ENCODE data around the gene TMSB4X.
"Not testable (repeated sequence)": the region's sequence is repeated elsewhere in the genome, so short reads cannot be mapped to it uniquely, and the experiment has no call there.

The TMSB4X gene

DNA sequence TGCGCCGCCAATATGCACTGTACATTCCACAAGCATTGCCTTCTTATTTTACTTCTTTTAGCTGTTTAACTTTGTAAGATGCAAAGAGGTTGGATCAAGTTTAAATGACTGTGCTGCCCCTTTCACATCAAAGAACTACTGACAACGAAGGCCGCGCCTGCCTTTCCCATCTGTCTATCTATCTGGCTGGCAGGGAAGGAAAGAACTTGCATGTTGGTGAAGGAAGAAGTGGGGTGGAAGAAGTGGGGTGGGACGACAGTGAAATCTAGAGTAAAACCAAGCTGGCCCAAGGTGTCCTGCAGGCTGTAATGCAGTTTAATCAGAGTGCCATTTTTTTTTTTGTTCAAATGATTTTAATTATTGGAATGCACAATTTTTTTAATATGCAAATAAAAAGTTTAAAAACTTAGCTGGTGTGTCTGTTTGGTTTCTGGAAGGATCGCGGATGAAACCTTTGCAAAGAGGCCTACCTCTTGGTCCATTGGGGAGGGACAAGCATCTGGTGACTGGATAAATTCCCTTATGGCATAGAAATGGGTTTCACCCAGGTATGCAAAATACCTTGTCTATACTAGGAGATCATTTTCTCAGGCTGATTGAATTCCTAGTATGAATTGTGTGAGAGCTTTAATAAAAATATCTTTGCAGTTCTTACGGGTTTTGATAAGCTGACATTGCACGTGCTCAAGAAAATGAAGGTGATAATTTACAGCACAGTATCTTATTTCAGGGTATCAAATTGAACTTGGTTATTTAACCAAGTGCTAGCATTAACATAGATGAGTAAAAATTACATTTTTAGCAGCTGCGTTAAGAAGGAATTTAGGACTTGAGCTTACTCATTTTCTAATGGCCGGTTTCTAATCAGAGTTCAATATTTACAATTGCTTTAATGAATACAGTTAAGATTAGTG lies 2.2 kb downstream of the TMSB4X start:
- not testable (repeated sequence) for DNase-seq (ENCODE audit: low spot score)

DNA sequence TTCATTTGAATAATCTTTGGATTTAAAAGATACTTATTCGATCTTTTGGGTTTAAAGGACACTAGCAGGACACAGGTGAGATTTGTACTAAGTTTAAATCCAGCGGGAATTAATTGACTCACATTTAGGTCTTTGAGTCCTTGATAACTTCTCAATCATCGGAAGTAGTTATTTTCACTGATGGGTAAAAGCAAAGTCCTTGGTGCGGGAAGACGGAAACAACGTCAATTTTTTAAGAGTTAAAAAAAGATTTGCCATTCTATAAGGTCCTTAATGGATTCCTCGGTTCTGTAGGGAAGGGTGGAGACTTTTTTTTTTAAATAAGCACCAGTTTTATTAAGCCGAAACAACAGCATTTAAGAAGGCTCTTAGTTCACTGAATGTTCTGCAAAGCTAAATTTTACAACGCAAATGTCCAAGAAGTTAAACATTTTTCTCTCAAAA lies 2.9 kb downstream of the TMSB4X start:
- no peak for DNase-seq (ENCODE audit: low spot score)

DNA sequence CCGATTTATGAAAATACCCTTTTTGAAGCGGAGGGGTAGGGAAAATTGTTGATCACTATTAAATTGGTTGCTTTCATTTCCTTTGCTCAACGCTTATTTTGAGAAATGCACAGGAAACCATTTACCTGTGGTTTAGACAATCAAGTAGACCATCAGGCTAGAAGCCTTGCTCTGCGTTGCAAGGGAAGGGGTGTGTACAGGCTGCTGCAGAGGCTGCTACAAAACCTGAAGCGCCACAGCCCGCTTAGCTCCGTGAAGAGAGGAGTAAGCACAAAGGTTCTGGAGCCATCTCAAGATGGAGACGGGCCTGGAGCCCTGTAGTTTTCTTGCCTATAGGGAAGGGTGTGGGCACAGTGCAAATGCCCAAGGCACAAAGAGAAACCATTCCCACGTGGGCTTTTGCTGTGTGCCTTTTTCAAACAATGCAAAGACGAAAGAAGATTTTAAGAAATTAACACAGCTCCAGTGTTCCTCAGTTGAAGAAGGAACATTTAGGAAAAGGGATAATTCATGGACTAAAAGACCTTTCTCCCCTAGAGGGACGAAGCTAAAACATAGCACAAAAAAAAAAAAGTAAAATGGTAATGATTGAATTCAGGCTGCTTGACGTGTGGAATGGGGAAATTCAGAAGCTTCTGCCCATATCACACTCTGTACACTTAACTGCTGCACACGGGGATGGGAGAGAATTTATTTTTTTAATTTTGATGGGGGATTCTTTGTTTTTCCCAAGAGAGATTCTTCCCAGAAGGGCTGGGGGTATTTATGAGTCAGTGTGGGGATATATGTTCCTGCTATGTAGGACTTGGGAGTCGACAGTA lies 3.5 kb downstream of the TMSB4X start:
- DNase-seq (ENCODE audit: low spot score): peak; percentile 31

DNA sequence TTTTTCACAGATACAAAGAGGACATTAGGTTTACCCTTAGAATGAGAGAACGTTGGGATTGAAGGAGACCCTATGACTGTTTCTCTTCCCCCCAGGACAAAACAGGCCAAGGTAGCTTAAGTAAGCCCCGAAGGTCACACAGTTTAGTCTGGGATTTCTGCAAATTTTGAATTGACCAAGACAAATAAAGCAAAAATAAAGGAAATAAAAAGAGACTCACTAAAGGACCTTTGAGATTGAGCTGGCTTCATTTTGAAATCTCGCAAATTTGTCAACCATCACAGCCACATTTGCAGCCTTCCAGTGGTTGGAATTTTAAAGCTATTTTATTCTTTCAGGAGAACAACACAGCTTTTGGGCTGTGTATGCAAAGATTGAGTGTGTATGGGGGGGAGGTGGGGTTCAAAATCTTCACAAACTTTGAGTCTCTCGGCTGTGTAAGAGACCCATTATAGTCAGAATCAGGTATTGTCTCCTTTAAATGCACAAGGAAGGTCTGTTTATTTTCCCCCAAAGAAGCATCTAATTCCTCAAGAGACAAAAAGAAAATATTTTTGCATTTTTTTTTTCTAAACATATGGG lies 4.2 kb downstream of the TMSB4X start:
- no peak for DNase-seq (ENCODE audit: low spot score)

DNA sequence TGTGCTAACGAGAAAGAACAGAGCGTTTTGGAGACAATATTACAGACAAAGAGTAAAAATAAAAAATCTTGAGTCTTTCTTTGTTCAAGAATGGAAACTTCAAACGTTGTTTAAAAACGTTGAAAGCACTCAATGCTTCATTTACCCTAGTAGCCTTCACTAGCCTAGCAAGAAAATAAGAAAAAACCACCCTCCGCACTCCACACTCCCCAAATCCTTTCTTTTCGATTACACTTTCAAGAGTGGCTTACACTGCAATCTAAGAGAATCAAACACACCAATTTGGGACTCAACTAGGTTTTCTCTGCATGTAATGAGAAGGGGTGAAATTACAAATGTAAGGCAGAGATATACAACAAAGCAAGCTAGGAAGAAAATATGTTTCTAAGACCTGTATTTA lies 4.7 kb downstream of the TMSB4X start:
- no peak for DNase-seq (ENCODE audit: low spot score)

DNA sequence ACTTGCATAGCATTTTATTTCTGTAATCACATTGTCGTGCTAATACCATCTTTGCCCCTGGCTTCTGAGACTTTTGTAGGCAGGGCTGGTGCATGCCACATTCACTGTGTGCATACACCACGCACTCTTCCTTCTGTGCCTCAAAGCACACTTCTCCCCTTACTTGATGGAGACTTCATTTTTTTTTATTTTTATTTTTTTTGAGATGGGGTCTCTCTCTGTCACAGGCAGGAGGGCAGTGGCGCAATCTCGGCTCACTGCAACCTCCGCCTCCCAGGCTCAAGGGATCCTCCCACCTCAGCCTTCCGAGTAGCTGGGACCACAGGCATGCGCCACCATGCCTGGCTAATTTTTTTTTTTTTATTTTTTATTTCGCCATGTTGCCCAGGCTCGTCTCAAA lies 5.1 kb downstream of the TMSB4X start:
- DNase-seq (ENCODE audit: low spot score): not testable (repeated sequence)

DNA sequence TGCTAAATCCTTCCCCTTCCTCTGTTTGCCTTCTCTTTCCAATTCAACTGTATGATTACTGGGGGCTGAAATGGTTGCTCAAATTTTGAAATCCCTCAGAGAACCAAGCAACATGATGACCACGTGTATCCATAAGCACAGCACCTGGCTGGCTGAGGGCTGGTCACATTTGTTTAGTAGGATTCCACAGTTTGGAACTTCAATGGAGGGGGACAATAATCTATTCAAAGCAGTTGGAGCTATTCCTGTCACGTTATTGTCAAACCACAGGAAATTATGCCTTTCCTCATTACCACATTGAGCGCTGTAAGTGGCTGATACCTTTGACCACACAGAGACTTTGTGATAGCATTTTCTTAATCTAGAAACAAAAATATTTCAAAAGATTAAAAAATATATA lies 7.0 kb downstream of the TMSB4X start:
- no peak for DNase-seq (ENCODE audit: low spot score)

DNA sequence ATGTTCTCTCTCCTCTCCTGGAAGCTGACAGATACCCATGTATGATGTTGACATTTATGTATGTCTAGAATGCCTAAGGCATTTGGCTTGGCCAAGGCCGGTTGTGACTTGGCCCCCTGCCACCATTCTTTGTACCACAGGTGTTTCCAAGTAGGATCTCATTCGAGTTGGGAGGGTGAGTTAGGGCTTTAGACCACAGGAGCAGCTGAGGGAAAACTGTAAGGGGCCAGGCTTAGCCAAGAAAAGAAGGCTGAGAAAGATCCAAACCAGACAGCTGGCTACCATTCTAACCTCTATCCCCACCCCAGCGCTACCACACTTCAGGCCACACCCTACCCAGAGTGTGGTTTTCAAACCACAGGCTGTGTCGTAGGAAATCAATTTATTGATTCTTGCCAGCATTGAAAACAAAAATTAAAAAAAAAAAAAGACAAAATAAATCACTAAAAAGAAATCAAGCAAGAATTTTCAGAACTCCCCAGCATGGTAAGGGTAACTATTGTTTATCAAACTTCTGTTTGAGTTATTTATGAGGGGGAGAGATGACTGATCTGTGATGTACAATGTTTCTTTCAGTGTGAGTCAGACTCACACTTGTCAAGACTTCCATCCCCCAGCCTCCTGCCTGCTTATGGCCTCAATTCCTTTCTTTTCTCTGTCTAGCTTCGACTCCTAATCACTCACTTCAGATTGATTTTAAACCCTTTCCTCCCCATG lies 9.9 kb downstream of the TMSB4X start:
- peak; percentile 19 for DNase-seq (ENCODE audit: low spot score)

DNA sequence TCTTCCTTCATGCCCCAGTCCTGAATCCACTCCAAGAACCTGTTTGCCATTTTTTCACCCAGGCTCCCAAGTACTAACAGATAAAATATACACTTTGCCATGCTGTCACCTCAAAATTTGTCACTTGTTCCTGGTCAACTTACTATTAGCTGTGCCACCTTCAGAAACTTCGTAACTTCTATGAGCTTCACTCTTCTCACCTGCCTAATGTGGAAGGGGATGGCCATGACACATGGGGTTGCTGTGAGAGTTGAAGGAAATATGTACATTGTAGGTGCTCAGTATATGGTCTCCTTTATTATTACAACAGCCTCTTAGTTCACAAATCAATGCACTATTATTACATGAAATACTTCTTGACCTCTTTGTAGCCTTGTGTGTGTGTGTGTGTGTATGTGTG lies 10.4 kb downstream of the TMSB4X start:
- DNase-seq (ENCODE audit: low spot score): no peak

DNA sequence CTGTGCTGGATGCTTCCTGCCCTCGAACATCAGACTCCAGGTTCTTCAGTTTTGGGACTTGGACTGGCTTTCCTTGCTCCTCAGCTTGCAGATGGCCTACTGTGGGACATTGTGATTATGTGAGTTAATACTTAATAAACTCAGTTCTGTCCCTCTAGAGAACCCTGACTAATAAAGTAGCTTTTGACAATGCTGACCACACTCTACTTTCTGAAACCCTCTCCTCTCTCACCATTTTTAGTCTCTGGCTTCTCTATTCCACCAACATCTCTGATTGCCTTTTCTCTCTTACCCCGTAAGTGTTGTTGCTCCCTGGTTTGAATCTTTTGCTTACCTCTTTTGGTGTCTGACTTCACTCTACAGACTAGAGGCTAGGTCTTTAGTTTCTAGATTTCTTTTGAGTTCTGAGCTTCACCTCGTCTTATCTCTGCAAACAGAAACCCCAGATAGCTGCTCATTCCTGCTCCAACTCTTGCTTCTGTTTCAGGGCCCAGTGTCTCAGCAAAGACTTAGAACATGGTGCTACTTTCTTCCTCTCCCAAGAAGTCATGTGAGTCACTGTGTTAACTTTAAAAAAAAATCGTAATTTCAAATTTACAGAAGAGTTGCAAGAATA lies 11.4 kb downstream of the TMSB4X start:
- DNase-seq (ENCODE audit: low spot score): no peak

DNA sequence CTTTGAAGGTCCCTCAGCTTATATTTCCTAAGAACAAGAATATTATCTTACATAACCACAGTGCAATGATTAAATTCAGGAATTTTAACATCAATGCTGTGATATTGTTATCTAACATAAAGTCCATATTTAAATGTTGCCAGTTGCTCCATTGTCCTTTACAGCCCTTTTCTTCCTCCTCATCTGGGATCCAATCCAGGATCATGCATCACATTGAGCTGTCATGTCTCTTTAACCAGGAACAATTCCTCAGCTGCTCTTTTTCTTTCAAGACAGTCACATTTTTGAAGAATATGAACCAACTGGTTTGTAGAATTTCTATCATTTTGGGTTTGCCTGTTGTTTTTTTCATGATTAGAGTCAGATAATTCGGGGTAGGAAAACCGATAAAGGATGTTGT lies 12.0 kb downstream of the TMSB4X start:
- DNase-seq (ENCODE audit: low spot score): no peak

DNA sequence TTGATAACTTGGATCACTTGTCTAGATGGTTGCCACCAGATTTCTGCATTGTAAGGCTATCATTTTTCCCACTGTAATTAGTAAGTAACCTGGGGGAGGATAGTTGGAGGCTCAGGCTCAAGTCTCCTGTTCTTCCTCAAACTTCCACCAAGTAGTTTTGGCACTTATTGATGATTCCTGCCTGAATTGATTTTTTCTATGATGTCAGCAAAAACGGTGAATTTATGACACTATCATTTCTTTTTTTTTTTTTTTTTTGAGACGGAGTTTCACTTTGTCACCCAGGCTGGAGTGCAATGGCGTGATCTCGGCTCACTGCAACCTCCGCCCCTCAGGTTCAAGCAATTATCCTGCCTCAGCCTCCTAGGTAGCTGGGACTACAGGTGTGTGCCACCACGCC lies 12.4 kb downstream of the TMSB4X start:
- DNase-seq (ENCODE audit: low spot score): no peak

DNA sequence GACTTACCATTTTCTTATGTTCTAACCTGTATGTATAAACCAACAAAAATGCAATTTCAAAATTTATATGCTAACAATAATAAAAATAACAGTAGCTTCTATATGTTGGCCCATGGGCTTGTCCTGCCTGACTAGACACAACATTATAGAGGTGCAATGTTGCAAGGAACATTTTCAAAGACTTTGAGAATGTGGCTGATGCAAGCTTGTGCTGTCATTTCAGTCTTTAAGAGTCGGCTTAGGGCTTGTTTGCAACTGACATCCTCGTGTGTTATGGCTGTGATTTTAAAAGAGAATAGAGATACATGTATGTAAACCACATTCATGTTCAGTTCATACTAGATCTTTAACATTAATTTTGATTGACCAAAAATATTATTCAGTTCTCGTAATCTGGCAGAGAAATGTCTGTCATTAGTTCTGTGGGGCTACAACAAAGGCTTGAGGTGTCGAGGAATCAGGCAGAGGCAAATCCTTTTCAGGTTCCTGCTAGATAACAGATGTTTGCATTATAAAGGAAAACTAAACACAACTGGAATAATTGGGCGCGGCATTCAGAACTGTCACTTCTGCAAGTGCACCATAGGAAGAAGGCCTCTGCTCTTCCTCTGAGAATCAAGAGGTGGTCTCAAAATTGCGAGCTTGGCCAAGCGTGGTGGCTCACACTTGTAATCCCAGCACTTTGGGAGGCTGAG lies 13.1 kb downstream of the TMSB4X start:
- DNase-seq (ENCODE audit: low spot score): no peak

DNA sequence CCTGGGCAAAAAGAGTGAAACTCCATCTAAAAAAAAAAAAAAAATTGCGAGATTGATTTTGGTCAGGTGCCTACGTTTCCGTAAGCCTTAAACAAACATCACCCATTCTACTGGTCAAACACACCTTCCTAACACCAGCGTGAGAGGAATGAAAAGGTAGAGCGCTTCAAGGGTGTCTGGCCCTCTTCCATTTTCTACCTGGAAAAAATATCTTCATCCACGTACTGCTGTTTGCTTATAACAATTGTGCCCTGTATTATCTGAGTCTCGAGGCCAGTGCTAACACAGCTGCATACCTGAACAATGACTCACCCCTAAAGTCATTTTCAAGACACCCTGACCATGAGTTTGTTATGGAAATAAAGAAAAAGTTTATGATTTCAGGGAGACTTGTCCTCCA lies 13.9 kb downstream of the TMSB4X start:
- DNase-seq (ENCODE audit: low spot score): peak; percentile 39

DNA sequence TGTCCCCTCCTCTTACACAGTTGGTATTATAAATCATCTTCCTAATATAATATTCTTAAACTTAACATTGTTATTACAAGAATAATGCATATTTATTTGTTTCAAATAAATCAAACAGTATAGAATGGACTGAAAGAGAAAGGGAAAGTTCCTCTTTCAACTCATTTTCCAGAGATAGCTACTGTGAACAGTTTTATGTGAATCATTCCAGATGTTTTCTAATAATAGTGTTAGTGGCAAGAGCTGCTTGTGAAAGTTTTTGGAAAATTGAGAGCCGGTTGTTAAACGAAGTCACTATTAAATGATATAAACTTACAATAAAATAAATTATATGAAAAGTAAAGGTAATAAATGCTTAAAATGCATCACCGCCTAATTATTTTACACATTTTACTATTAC lies 14.6 kb downstream of the TMSB4X start:
- no peak for DNase-seq (ENCODE audit: low spot score)

DNA sequence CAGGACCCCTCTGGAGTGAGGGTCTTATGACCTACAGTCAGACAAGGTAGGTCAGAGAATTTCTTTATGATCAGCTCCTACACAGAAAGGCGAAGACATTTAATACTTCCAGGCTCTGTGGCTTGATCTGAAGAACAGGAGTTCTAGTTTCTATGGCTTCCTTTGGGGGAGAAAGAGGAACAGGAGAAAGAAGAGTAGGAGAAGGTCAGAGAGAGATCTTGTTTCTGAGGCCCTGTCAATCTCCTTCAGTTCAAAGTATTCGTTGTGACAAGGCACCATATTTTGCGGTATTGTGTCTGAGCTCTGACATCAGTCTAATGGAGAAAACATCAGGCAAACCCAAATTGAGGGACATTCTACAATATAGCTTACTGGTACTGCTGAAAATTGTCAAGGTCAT lies 16.7 kb downstream of the TMSB4X start:
- DNase-seq (ENCODE audit: low spot score): no peak

DNA sequence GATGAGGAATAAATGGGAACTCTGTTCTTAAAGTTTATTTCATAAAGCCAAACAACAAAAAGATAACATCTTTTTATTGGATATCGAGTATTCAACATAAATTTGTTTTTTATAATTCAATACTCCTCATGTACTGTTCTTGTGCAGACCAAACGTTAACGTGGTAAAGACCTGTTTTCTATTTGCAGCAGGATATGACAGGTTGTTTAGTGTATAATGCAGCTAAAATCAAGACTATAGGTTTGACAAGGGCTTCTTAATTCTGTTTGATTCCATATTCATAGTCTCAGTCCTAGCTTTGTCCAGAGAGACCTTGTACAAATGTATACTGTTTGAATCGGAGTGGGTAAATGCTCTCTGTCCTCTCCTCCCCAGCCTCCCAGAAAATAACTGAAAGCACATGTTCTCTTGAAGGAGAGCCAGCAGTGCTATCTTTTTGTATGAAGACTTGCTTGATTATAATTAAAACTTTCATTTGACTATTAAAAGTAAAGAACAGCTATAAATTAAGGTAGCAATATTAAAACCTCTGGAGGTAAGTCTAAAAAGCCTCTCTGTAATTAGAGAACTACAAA lies 17.7 kb downstream of the TMSB4X start:
- DNase-seq (ENCODE audit: low spot score): no peak

DNA sequence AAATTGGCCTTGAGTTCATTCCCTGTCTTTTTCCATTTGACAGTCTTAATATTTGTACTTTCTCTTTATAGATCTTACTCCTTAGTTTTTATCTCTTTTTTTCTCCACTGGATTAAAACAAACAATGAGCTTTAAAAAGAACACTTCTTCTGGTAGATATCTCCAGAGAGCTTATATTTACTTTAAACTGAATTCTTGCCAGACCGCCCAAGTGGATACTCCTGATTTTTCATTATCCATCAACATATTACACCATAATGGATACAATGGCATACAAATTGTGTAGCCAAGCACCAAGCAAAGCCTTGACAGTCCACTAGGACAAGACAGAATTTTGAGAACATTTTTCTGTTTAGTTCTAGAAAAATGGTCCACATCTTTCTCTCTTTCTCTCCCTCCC lies 18.9 kb downstream of the TMSB4X start:
- no peak for DNase-seq (ENCODE audit: low spot score)

DNA sequence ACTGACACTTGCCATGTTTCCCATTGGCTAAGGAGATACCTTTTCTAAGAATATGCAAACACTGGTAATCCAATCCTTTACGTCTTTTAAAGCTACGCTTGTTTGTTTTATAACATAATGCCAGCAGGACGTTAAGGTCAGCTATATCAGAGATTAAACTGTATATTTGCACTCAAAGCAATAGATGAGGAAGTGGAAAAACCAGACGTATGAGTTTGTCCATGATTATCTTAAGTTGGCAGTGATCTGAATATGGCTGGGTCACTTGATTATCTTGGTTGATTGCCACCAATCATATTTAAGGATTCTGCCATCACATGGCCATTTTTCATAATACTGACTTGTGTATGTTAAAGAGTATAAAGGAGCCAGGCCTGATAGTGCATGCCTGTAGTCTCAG lies 19.4 kb downstream of the TMSB4X start:
- no peak for DNase-seq (ENCODE audit: low spot score)

DNA sequence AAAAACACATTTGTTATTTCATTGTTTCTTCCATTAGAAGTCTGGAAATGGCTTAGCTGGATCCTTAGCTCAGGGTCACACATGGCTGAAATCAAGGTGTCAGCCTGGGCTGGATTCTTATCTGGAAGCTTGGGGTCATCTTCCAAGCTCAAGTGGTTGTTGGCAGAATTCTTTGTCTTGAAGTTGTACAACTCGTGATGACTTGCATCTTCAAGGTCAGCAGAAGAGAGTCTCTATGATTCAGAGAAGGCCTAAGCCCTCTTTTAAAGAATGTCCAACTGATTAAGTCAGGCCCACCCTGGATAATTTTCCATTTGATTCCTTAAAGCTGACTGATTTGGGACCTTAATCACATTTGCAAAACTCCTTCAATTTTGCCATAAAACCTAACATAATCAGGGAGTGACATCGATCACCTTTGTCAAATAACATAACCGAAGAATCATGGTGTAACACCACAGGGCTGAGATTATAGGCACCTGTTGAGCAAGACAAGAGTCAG lies 22.1 kb downstream of the TMSB4X start:
- no peak for DNase-seq (ENCODE audit: low spot score)
